ENCODE results near the gene LILRA1.
"Not testable (repeated sequence)": the region's sequence is repeated elsewhere in the genome, so short reads cannot be mapped to it uniquely, and the experiment has no call there.

The LILRA1 gene

GRCh38 chr19:54624934-54625730 lies 31.7 kb downstream of the LILRA1 start:
- DNase-seq (ENCODE audit: low read depth), result not testable (repeated sequence)

- no peak for DNase-seq (ENCODE audit: low read depth)
Observed at GRCh38 chr19:54626757-54627156, 33.3 kb downstream of the LILRA1 start.

- DNase-seq (ENCODE audit: low read depth), result not testable (repeated sequence)
Observed at GRCh38 chr19:54627912-54628311, 34.5 kb downstream of the LILRA1 start.

GRCh38 chr19:54630262-54630661 lies 36.8 kb downstream of the LILRA1 start, which contains the start of gene LILRB1:
TSS of gene LILRB1 (plus strand) at chr19:54630484. CDS start at chr19:54631074, 590 bp downstream.
- DNase-seq (ENCODE audit: low read depth), result not testable (repeated sequence)

- no peak for DNase-seq (ENCODE audit: low read depth)
Observed at GRCh38 chr19:54630782-54631181, 37.4 kb downstream of the LILRA1 start.

- not testable (repeated sequence) for DNase-seq (ENCODE audit: low read depth)
Observed at GRCh38 chr19:54631489-54632337, 38.3 kb downstream of the LILRA1 start.

DNA sequence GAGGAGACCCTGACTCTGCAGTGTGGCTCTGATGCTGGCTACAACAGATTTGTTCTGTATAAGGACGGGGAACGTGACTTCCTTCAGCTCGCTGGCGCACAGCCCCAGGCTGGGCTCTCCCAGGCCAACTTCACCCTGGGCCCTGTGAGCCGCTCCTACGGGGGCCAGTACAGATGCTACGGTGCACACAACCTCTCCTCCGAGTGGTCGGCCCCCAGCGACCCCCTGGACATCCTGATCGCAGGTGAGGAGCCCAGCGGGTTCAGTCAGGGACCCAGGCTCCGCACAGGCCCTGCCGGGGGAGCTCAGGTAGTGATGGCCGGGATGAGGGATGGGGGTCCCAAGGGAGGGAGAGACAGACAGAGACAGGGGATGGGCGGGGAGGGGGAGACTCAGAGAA lies 39.1 kb downstream of the LILRA1 start:
- not testable (repeated sequence) for DNase-seq (ENCODE audit: low read depth)

GRCh38 chr19:54633401-54633800 lies 40.0 kb downstream of the LILRA1 start:
- DNase-seq (ENCODE audit: low read depth), result no peak

- not testable (repeated sequence) for DNase-seq (ENCODE audit: low read depth)
Observed at GRCh38 chr19:54636081-54636480, 42.6 kb downstream of the LILRA1 start.

GRCh38 chr19:54638683-54639082 lies 45.3 kb downstream of the LILRA1 start:
- no peak for DNase-seq (ENCODE audit: low read depth)

GRCh38 chr19:54642953-54643352 lies 49.5 kb downstream of the LILRA1 start:
- DNase-seq (ENCODE audit: low read depth), result not testable (repeated sequence)

- not testable (repeated sequence) for DNase-seq (ENCODE audit: low read depth)
Observed at GRCh38 chr19:54643583-54643982, 50.2 kb downstream of the LILRA1 start.

DNA sequence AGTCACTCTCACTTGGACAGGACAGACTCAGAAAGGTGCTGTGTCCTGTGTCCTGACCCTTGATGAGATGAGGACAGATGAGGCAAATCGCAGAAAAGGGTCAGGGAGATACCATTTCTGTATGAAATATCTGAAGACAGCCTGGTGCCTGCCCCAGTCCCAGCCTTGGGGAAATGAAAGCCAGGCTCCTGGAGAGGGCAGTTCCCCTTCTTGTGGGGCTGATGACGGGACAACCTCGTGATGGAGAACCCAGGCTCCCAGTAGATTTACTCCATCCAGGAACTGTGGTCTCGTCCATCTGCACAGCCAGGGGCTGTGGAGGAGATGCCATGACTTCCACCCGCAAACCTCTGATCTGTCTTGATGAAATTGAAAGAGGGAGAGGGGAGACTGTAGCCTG lies 50.6 kb downstream of the LILRA1 start:
- DNase-seq (ENCODE audit: low read depth), result no peak

- DNase-seq (ENCODE audit: low read depth), result no peak
Observed at GRCh38 chr19:54646331-54646841, 53.0 kb downstream of the LILRA1 start.

DNA sequence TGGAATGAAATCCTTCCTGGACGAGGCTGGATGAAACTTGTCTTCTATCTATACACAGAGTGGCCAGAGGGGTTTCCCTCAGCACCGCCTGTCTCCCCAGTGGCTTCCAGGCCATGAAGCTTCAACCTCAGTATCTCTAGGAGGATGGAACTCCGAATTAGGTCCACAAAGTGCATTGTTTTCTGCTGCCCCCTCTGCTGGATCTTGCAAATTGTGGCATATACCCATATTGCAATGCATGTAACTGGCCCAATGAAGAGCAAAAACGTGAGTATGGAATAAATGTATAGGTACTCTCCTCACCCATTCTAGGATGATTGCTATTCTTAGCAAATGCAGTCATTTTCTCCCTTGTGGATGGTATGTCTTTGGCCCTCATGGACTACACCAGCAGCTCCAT lies 54.7 kb downstream of the LILRA1 start:
- no peak for DNase-seq (ENCODE audit: low read depth)

DNA sequence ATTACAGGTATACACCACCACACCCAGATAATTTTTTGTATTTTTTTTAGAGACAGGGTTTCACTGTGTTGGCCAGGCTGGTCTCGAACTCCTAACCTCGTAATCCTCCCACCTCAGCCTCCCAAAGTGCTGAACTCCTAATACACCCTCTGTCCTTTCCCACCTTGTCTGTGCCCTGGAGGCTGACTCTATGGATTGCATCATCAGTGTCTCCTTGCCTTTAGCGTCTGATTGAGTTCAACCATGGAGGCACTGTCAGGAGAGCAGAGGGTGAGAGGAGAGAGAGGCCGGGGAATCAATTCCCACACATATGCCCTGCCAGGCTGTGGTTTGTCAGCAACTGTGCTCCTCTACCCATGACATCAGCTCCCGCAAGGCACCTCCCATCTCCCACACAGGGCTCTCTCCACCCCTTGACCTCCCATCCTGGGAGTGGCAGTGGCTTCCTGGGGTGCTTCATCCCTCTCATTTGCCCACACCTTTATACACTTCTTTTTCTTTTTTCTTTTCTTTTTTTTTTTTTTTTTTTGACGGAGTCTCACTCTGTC lies 56.8 kb downstream of the LILRA1 start:
- DNase-seq (ENCODE audit: low read depth), result no peak

All from activated T-cell treated with anti-CD3 and anti-CD28 coated beads for 1 hour (primary cell).